ENCODE data around the gene AFAP1L1.
"Not testable (repeated sequence)": the region's sequence is repeated elsewhere in the genome, so short reads cannot be mapped to it uniquely, and the experiment has no call there.

AFAP1L1 gene

DNA sequence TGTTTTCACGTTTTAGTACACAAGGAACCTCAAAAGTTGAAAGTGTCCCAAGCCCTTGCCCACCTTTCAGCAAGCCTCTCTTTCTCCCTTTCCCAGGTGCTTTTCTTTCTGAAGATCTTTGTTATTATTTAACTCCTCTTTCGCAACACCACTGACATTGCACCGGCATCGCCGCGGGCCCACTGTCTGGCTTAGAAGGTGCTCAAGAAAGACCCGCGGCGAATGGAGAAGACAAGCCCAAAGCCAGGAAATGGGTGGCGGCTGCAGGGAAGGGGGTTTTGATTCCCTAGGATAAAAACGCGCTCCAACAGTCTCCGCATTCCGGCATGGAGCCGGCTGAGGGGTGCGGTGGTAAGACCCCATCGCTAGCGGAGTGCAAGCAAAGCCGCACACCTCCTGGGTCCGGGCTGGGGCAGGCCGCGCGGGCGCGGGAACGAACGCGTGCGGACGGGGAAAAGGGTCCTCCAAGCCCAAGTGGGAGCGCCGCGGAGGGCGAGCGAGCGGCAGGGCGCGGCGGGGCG is 404 bp upstream of the AFAP1L1 start:
- peaks cover 27% of the 10 kb centered on the region for H3K4me1 Mint-ChIP-seq
- no peaks in the 10 kb centered on the region for H3K36me3 Mint-ChIP-seq (ENCODE audit: low read depth)
- H3K9me3 Mint-ChIP-seq, result peaks cover 16% of the 10 kb centered on the region
- DNase-seq, result no peak
- peaks cover 52% of the 10 kb centered on the region for H3K27me3 Mint-ChIP-seq (ENCODE audit: low read depth, poor library complexity)
- H3K27ac Mint-ChIP-seq, result no peak overlapping the region
- TF ChIP-seq CTCF (IDR thresholded peaks at IDR 0.05), result no peak
- peak overlapping the region; percentile 76 for H3K4me3 Mint-ChIP-seq

GRCh38 chr5:149272781-149273180 is 1.1 kb downstream of the AFAP1L1 start:
- Mint-ChIP-seq H3K4me3 (peak overlapping the region; percentile 90), H3K27me3 (ENCODE audit: low read depth, poor library complexity) (peaks cover 52% of the 10 kb centered on the region), H3K4me1 (peaks cover 21% of the 10 kb centered on the region), H3K9me3 (peaks cover 14% of the 10 kb centered on the region)
- not testable (repeated sequence) for DNase-seq; H3K36me3 Mint-ChIP-seq (ENCODE audit: low read depth); H3K27ac Mint-ChIP-seq

DNA sequence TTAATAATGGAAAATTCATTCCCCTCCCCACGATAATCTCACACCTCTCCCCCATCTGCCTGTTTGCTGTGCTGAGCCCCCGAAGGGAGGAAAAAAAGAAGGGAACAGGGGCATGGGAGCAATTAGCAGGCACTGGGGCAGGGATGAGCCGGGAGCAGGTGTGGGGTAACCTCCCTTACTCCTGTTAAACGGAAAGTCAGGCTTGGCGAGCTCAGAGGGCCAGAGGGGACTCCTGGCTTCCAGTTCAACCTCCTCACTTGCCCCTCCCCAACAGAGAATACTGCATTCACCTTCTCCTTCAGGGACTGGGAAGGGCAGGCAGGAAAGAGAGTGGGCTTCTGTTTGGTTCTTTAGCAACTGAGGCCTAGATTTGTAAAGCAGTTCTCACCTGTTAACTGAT is 1.6 kb downstream of the AFAP1L1 start:
- no peak for TF ChIP-seq CTCF (IDR thresholded peaks at IDR 0.05)
- peaks cover 9% of the 10 kb centered on the region for H3K9me3 Mint-ChIP-seq
- peaks cover 21% of the 10 kb centered on the region for H3K4me1 Mint-ChIP-seq
- DNase-seq, result no peak
- H3K4me3 Mint-ChIP-seq, result peak overlapping the region; percentile 90
- H3K36me3 Mint-ChIP-seq (ENCODE audit: low read depth), result no peaks in the 10 kb centered on the region
- peaks cover 52% of the 10 kb centered on the region for H3K27me3 Mint-ChIP-seq (ENCODE audit: low read depth, poor library complexity)
- H3K27ac Mint-ChIP-seq, result no peak overlapping the region

GRCh38 chr5:149273950-149274349 is 2.3 kb downstream of the AFAP1L1 start:
- H3K27ac Mint-ChIP-seq, result no peak overlapping the region
- H3K27me3 Mint-ChIP-seq (ENCODE audit: low read depth, poor library complexity), result peaks cover 54% of the 10 kb centered on the region
- H3K4me1 Mint-ChIP-seq, result peaks cover 21% of the 10 kb centered on the region
- peak overlapping the region; percentile 90 for H3K4me3 Mint-ChIP-seq
- no peak for DNase-seq
- TF ChIP-seq CTCF (IDR thresholded peaks at IDR 0.05), result no peak
- no peaks in the 10 kb centered on the region for H3K36me3 Mint-ChIP-seq (ENCODE audit: low read depth)
- H3K9me3 Mint-ChIP-seq, result peaks cover 3% of the 10 kb centered on the region

DNA sequence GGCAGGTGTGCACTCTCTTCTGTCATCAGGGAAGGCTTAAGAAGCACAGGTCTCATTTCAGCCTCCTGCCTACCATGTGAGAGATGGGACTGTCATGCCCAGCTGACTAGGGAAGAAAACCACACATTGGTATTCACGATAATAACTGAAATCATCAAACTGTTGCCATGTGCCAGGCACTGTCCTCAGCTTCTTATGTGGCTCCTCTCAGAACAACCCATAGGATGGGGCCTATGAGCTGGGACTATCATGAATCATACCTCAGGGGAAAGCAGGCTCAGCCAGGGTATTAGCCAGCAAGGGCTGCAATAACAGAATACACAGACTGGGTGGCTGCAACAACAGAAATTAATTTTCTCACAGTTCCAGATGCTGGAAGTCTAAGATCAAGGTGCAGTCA is 3.3 kb downstream of the AFAP1L1 start:
- no peak for DNase-seq
- TF ChIP-seq CTCF (IDR thresholded peaks at IDR 0.05), result no peak
- H3K27me3 Mint-ChIP-seq (ENCODE audit: low read depth, poor library complexity), result peaks cover 47% of the 10 kb centered on the region
- no peak overlapping the region for H3K4me3 Mint-ChIP-seq
- peaks cover 21% of the 10 kb centered on the region for H3K4me1 Mint-ChIP-seq
- H3K36me3 Mint-ChIP-seq (ENCODE audit: low read depth), result no peaks in the 10 kb centered on the region
- no peaks in the 10 kb centered on the region for H3K9me3 Mint-ChIP-seq
- no peak overlapping the region for H3K27ac Mint-ChIP-seq

DNA sequence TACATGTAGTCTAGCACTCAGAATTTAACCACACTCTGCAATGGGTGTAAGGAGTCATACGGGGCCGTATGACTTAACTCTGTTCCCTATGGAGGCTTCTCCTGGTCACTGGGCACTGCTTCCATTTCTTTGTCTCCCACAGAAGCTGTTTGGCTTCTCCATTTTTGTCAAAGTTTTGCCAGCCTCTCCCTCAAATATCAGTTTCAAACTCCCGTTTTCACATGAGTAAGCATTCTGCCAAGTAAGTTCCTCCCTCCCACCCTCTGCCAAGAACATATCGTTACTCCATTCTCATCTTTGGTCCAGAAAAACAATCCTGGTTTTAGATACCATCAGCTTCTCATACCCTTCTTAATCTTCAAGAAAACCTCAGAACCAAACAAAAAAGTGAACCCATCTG is 6.1 kb downstream of the AFAP1L1 start:
- Mint-ChIP-seq H3K36me3 (ENCODE audit: low read depth) (no peaks in the 10 kb centered on the region), H3K4me1 (peaks cover 28% of the 10 kb centered on the region), H3K27ac (no peak overlapping the region), H3K27me3 (ENCODE audit: low read depth, poor library complexity) (peaks cover 20% of the 10 kb centered on the region), H3K9me3 (no peaks in the 10 kb centered on the region), H3K4me3 (no peak overlapping the region)
- no peak for DNase-seq
- TF ChIP-seq CTCF (IDR thresholded peaks at IDR 0.05), result no peak

Measured in nephron progenitor cell (in vitro differentiated cells).